AG09319 (cell line): ENCODE results near the gene PIP5K1B.

Experiments
- DNase-seq: peaks from one replicate; pipeline ENCODE4 v3.0.0-alpha.2; 2010; ENCODE audit warnings: low read depth; ENCODE audit errors: extremely low read depth
- TF ChIP-seq, protein P1 (sequence below): IDR thresholded peaks from 2 replicates; pipeline ENCODE4 v1.5.1; 2011; ENCODE audit warnings: low read depth, mild to moderate bottlenecking, inconsistent platforms, low read length, moderate library complexity

The PIP5K1B gene

DNA sequence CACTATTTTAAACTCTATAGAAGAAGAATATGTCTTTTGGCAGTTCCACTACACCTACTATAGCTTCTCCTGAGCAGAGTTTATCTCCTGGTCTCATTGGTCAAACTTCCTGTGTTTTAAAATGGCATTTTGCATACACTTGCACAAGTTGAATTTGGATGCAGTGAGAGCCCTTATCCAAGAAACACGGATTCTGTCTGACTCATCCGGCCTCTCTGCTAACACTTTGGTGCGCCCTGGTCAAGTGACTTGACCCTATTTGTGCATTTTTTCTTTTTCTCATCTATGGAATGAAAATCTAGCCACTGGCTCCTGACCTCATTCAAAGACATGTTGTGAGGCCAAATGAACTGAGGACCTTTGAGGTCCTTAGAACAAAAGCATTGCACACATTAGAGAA, 20.0 kb downstream of the PIP5K1B start:
- DNase-seq = no peak
- TF ChIP-seq, protein P1, sequence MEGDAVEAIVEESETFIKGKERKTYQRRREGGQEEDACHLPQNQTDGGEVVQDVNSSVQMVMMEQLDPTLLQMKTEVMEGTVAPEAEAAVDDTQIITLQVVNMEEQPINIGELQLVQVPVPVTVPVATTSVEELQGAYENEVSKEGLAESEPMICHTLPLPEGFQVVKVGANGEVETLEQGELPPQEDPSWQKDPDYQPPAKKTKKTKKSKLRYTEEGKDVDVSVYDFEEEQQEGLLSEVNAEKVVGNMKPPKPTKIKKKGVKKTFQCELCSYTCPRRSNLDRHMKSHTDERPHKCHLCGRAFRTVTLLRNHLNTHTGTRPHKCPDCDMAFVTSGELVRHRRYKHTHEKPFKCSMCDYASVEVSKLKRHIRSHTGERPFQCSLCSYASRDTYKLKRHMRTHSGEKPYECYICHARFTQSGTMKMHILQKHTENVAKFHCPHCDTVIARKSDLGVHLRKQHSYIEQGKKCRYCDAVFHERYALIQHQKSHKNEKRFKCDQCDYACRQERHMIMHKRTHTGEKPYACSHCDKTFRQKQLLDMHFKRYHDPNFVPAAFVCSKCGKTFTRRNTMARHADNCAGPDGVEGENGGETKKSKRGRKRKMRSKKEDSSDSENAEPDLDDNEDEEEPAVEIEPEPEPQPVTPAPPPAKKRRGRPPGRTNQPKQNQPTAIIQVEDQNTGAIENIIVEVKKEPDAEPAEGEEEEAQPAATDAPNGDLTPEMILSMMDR = no peak

DNA sequence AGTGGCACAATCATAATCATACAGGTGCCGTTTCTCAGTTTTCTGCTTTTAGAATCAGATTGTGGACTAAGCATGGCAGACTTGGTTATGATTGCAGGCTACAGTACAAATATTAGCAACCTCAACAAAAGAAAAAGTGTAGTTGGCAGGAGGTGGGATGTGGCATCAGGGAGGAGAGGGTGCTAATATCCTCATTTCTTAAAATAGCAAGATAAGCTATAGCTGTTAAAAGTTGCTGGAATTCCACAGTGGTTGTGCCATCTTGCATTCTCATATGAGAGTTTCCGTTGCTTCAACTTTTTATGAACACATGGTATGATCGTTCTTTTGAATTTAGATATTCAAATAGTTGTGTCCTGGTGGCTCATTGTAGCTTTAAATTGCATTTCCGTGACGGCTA, 21.4 kb downstream of the PIP5K1B start:
- TF ChIP-seq, protein P1 = no peak
- no peak for DNase-seq

DNA sequence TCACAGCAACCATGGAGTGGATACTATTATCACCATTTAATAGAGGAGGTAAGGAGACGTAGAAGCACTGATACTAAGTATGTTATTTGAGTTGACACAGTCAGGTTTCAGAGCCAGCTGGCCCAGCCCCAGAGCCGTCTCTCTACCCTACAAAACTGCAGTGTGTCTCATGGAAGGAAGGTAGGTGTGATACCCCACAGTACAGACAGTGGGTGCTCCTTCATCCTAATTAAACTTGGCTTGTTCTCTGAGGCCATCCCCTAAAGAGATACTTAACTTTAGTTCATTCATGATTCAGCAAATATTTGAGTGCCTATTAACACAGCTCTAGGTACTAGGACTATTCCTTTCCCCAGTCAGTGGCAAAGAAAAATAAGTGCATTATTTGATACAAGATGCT, 22.6 kb downstream of the PIP5K1B start:
- TF ChIP-seq, protein P1 = no peak
- no peak for DNase-seq

DNA sequence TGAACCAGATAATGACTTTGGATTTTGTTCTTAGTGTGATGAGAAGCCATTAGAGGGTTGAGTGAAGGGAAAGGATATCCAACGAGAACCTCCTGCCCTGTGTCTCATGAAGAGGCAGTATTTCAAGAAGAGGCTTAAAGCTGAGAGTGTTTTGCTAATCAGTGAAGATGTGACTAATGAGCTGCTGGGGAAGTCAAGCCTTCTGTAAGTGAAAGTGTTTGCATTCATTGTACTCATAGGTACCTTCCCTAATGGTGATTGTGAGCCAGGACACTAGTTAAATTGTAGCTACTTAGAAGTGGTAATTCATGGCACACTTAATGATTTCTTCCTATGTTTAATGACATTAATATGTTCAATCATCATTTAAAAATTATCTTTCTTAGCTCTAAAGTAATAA, 23.7 kb downstream of the PIP5K1B start:
- DNase-seq = no peak
- TF ChIP-seq, protein P1 = no peak

DNA sequence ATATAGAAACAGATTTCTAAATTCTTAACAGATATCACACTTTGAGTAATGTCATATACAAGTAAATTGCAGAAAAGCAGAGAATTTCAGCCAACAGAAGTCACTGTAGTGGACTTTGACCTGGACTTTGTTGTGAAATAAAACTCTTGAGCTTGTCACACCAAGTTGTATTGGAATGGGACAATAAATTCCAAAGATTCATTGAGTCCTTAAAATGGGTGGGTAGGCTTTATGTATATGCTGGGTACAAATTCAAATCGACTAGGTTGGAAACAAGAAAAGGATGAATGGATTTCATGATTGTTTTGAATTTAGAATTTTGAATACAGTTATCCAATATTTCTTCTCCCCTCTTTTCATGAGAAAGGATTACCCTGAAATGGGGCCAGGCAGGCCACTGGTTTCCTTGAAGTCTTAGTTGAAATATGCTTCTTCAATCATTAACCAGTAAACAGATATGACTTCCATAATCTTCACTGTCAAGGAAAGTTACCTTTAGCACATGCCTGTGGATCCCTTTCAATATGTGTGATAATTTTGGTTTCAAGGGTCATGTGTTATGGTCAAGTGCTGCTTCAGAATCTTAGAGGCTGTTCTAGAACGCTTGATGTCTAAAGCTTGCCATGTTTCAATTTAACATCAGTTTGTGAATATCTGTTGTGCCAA, 25.7 kb downstream of the PIP5K1B start:
- no peak for DNase-seq
- TF ChIP-seq, protein P1 = no peak

DNA sequence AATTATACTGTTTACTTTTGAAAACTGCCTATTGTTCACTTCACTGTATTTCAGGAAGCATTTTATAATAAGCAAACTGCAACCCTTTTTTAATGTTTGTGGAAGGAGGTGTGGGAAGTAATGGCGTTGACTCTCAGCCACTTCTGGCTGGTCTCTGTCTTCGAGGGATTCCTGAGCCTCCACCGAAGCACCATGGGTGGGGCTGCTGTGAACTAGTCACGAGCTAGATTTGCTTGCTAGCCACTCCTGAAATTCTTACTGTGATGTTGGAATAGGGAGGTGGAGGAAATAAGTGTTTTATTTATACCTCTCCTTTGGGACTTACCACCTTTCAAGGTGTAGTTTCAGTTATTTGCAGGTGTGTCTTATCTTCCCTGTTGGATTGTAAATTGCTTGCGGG, 26.8 kb downstream of the PIP5K1B start:
- DNase-seq = no peak
- TF ChIP-seq, protein P1 = no peak

DNA sequence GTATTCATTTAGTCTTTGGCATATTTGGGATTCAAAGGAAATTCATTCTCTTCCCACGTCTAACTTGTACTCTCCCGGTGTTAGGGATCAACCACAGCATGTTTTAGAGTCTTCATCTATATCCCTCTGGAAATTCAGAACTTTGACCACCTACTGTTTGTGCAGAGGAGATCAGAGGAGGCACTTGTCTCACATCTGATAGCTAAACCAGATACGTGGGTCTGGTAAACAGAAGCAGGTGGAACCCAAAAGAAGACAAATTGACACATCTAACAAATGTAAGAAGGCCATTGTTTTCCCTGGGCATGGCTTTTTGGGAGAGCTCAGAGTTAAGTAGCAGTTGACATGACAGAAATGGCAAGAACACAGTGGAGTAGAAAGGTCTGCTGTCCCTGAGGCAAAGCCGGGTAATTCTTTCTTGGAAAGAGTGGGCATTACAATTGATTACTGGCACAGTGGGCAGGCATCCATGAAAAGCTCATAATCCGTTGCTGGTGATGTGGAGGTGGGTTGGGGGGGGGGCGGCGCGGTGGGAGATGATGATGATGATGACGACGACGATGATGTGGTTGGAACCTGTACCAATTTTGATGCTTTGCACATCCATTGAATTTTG, 27.5 kb downstream of the PIP5K1B start:
- no peak for DNase-seq
- TF ChIP-seq, protein P1 = no peak
